WERI-Rb-1 (cell line): Measurements from ENCODE around the gene ADNP2.

Source experiments
- DNase-seq: peaks from one replicate; pipeline ENCODE4 v3.0.0-alpha.2; 2020
- H3K27ac ChIP-seq: fragments of 250-450 bp; sonication (Bioruptor Pico); 2 replicates; pipeline ENCODE4 v1.5.1; 2020; ENCODE audit warnings: mild to moderate bottlenecking, moderate library complexity
- H3K27me3 ChIP-seq: fragments of 250-450 bp; sonication (Bioruptor Pico); 2 replicates; pipeline ENCODE4 v1.5.1; 2021; ENCODE audit warnings: mild to moderate bottlenecking, low read depth, moderate library complexity; ENCODE audit not compliant: insufficient read depth, severe bottlenecking
- H3K36me3 ChIP-seq: fragments of 250-450 bp; sonication (Bioruptor Pico); 2 replicates; pipeline ENCODE4 v1.5.1; 2020; ENCODE audit warnings: mild to moderate bottlenecking, moderate library complexity
- H3K4me3 ChIP-seq: 2 replicates; pipeline ENCODE4 v1.5.1; 2011; ENCODE audit warnings: low read depth, mild to moderate bottlenecking, control low read depth, low read length
- H3K9me3 ChIP-seq: fragments of 250-450 bp; sonication (Bioruptor Pico); 2 replicates; pipeline ENCODE4 v1.5.1; 2021; ENCODE audit warnings: mild to moderate bottlenecking, moderate library complexity; ENCODE audit not compliant: severe bottlenecking
- TF ChIP-seq, protein P1 (sequence below): IDR thresholded peaks from 2 replicates; pipeline ENCODE4 v1.5.1; 2011; ENCODE audit warnings: low read depth, mild to moderate bottlenecking, control low read depth, inconsistent platforms, low read length

ADNP2 gene

DNA sequence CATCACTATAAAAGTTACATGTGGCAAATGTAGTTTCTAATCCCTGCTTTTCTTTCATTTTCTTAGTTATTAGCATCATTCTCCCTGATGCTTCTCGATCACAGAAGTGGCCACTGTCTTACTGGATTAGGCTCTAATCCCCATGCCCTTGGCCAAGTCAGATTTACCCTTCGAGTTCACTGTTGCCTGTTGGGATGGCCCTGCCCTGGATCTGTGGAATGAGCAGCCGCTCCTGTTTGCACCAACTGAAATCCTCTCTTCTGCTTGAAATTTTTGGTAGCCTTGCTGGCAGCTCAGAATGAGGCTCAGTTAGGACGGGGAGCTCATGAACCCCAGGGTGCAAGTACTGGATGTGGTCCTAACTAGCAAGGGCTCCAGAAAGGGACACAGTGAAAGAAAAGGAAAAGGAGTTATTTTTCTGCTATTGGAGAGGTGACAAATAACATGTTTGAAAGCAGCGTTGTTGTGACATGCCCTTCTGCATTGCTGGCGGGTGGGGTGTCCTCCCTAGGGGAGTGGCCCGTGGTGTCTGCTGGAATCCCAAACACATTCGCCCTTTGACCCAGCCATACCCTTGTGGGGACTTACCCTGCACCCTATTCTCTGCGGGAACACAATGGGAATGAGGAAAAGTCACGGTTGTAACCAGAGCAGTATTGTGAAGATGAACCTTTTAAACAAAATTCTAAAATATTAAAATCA lies 40.3 kb upstream of the ADNP2 start:
- Histone ChIP-seq H3K36me3 (peaks cover 6% of the 10 kb centered on the region; the same call in 1 of the 2 replicates), H3K27ac (no peak overlapping the region)

DNA sequence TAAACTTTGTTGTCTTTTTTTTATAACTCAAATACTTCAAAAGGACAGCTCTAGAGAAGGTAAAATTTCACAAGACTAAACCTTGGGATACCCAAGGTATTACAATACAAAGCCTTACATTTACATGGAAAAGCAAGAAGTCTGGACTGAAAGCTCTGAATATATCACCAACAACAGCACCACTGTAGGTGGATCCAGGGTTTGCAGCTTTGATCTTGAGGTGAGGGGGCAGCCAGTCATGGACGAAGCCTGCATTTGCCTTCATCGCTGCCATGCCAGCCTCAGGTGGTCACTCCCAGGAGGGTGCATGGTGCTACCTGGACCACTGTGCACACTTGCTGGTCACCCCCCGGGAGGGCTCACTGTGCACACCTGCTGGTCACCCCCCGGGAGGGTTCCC lies 38.2 kb upstream of the ADNP2 start:
- Histone ChIP-seq H3K27me3 (no peaks in the 10 kb centered on the region), H3K9me3 (peaks cover 2% of the 10 kb centered on the region), H3K4me3 (no peak overlapping the region), H3K27ac (no peak overlapping the region), H3K36me3 (peaks cover 4% of the 10 kb centered on the region; the same call in 1 of the 2 replicates)
- TF ChIP-seq, protein P1, sequence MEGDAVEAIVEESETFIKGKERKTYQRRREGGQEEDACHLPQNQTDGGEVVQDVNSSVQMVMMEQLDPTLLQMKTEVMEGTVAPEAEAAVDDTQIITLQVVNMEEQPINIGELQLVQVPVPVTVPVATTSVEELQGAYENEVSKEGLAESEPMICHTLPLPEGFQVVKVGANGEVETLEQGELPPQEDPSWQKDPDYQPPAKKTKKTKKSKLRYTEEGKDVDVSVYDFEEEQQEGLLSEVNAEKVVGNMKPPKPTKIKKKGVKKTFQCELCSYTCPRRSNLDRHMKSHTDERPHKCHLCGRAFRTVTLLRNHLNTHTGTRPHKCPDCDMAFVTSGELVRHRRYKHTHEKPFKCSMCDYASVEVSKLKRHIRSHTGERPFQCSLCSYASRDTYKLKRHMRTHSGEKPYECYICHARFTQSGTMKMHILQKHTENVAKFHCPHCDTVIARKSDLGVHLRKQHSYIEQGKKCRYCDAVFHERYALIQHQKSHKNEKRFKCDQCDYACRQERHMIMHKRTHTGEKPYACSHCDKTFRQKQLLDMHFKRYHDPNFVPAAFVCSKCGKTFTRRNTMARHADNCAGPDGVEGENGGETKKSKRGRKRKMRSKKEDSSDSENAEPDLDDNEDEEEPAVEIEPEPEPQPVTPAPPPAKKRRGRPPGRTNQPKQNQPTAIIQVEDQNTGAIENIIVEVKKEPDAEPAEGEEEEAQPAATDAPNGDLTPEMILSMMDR: no peak
- DNase-seq: no peak

More for the DNA sequence above, 40.3 kb upstream of the ADNP2 start:
- DNase-seq: peak; percentile 60
- Histone ChIP-seq H3K4me3 (no peak overlapping the region), H3K27me3 (no peaks in the 10 kb centered on the region), H3K9me3 (no peaks in the 10 kb centered on the region)
- TF ChIP-seq, protein P1: no peak

DNA sequence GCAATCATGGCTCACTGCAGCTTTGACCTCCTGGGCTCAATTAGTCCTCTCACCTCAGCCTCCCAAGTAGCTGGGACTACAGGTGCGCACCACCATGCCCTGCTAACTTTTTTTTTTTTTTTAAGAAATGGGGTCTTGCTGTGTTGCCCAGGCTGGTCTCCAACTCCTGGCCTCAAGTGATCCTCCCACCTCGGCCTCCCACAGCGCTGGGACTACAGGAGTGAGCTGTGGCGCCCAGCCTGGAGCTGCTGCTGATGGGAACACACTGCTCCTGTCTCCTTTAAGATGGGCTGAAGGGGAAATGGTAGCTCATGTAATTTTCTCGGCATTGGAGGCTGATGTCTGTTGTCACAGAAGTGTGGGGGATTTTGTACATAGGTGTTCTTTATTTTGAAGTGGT lies 34.9 kb upstream of the ADNP2 start:
- H3K27ac ChIP-seq: no peak overlapping the region
- no peak for DNase-seq

DNA sequence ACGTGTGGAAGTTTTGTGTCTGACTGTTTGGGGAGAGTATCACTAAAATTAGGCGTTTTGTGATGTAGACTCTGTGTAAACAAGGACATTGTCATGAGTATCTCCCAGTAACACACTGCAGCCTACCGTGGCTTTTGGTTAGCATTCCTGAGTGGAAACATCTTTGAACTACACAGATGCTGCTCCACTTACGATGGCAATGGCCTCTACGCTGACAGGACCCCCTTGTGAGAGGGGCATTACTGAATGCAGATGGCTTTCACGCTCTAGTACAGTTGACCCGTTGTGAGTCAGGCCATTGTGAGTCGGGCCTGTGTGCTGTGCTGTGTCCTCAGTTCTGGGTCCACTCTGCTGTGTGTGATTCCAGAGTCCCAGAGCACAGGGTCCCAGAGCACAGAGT lies 34.4 kb upstream of the ADNP2 start:
- TF ChIP-seq, protein P1: no peak
- Histone ChIP-seq H3K27ac (no peak overlapping the region), H3K4me3 (no peak overlapping the region), H3K27me3 (no peaks in the 10 kb centered on the region), H3K36me3 (peaks cover 4% of the 10 kb centered on the region; the same call in 1 of the 2 replicates), H3K9me3 (peaks cover 9% of the 10 kb centered on the region)
- DNase-seq: no peak

More for the DNA sequence above, 34.9 kb upstream of the ADNP2 start:
- peaks cover 9% of the 10 kb centered on the region for H3K9me3 ChIP-seq
- H3K4me3 ChIP-seq: no peak overlapping the region
- peaks cover 4% of the 10 kb centered on the region; the same call in 1 of the 2 replicates for H3K36me3 ChIP-seq
- TF ChIP-seq, protein P1: no peak
- H3K27me3 ChIP-seq: no peaks in the 10 kb centered on the region

DNA sequence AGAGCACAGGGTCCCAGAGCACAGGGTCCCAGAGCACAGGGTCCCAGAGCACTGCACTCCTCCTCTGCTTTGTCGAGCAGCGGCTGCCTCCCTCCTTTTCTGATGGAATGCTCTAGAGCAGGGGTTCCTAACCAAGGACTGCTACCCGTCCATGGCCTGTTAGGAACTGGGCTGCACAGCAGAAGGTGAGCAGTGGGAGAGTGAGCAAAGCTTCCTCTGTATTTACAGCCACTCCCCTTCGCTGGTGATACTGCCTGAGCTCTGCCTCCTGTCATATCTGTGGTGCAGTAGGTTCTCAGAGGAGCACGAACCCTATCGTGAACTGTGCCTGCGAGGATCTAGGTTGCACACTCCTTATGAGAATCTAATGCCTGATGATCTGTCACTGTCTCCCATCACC lies 33.1 kb upstream of the ADNP2 start:
- DNase-seq: no peak
- Histone ChIP-seq H3K36me3 (no peaks in the 10 kb centered on the region; the same call in 1 of the 2 replicates), H3K27me3 (no peaks in the 10 kb centered on the region), H3K4me3 (no peak overlapping the region), H3K27ac (no peak overlapping the region), H3K9me3 (peaks cover 9% of the 10 kb centered on the region)
- TF ChIP-seq, protein P1: no peak
